Measurements from ENCODE around the gene LCE7A. TPM values are rescaled to one million over a fixed set of nuclear protein-coding genes. Genes with fewer than 3 reads are reported as not detected.

Gene LCE7A
- total and polyA plus RNA-seq, 7 experiments from 2014 or later = not detected

DNA sequence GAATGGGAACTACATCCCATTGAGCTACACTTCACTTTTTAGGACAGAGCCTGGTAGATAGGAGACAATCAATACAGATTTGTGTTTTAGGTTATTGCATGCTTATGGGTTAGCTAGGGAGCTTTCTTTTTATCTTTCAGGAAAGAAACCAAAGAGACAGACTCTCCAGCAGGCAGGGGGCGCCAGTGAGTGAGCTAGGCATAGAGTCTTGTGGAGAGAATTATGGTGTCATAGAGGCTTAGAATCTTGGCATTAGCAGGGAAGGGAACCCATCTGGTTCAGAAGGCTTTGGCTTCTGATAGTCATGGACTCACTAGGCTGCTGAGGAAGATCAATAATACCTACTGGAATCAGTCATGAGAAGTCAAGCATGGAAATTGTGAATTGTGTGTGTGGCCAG, 18.2 kb downstream of the LCE7A start, which contains the start of gene SMCP:
SMCP (plus strand) TSS at position 281 of the 400 bp plus-strand sequence. CDS start 6,101 bp downstream, outside the sequence.
- Histone ChIP-seq H3K4me1 (ENCODE audit: control insufficient read depth in 2 of 2, insufficient read depth in 2 of 2, low read length in 2 of 2) (no peaks in the 10 kb centered on the region), H3K9me3 (ENCODE audit: control insufficient read depth in 2 of 3, low read length in 3 of 3) (no peaks in the 10 kb centered on the region), H3K27me3 (ENCODE audit: control insufficient read depth in 2 of 2, insufficient read depth in 2 of 2, low read length in 2 of 2) (no peaks in the 10 kb centered on the region), H3K27ac (ENCODE audit: low read depth, low read length) (no peak within 1 kb of the TSS), H3K4me3 (ENCODE audit: low read length) (no peak within 1 kb of the TSS), H3K36me3 (ENCODE audit: control insufficient read depth in 2 of 3, insufficient read depth in 3 of 3, low read length in 3 of 3) (no peaks in the 10 kb centered on the region)
- H3K27me3 Mint-ChIP-seq = peaks cover 0 to 37% (median 14%) of the 10 kb centered on the region in 5 donors
- H3K9me3 Mint-ChIP-seq = peaks cover 0 to 5% (median 0%) of the 10 kb centered on the region in 11 donors
- H3K36me3 Mint-ChIP-seq = no peaks in the 10 kb centered on the region
- no peak within 1 kb of the TSS for H3K27ac Mint-ChIP-seq
- ChIA-PET CTCF (no interaction called here), POLR2A (no interaction called here)
- no peak for DNase-seq
- intact Hi-C loops (cut with micrococcal nuclease) = no loop called here
- no peak for ATAC-seq
- H3K4me3 Mint-ChIP-seq = no peak within 1 kb of the TSS
- peaks cover 0 to 4% (median 0%) of the 10 kb centered on the region in 7 donors for H3K4me1 Mint-ChIP-seq

DNA sequence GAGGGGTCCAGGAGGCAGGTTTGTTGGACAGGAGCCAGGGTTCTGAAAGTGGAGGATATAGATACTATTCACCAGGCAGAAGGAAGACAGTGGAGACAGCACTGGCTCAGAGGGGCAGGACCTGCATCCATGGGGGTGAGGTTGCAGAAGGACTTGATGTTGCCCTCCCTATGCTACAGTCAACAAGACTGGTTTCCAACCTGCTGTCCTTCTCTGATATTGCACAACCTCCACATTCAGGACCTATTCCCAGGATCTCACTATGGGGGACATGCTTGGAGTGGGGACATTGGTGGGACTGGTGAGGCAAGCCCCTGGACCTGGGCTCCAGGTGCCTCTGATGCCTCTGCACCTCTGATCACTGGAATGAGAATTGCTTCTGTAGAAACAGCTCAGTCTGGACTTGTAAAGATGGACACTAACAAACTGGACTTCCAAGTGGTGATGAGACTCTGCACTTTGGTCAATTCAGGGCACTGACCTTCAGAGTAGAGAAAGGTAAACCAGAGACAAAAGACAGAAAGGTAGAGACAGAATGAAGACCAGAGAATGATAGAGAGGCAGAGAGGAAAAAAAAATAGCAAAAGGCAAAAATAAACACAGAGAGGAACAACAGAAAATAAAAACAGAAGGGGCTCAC, 19.9 kb downstream of the LCE7A start:
- H3K4me3 Mint-ChIP-seq = no peak overlapping the region
- intact Hi-C loops (cut with micrococcal nuclease) = no loop called here
- no peak for DNase-seq
- H3K9me3 Mint-ChIP-seq = peaks cover 0 to 5% (median 0%) of the 10 kb centered on the region in 11 donors
- H3K4me1 Mint-ChIP-seq = peaks cover 0 to 4% (median 0%) of the 10 kb centered on the region in 7 donors
- no peaks in the 10 kb centered on the region for H3K27me3 ChIP-seq (ENCODE audit: control insufficient read depth in 2 of 2, insufficient read depth in 2 of 2, low read length in 2 of 2)
- no peaks in the 10 kb centered on the region for H3K36me3 ChIP-seq (ENCODE audit: control insufficient read depth in 2 of 3, insufficient read depth in 3 of 3, low read length in 3 of 3)
- no peaks in the 10 kb centered on the region for H3K4me1 ChIP-seq (ENCODE audit: control insufficient read depth in 2 of 2, insufficient read depth in 2 of 2, low read length in 2 of 2)
- no peak overlapping the region for H3K27ac ChIP-seq (ENCODE audit: low read depth, low read length)
- H3K27me3 Mint-ChIP-seq = peaks cover 4 to 28% (median 14%) of the 10 kb centered on the region in 5 donors
- no peak overlapping the region for H3K4me3 ChIP-seq (ENCODE audit: low read length)
- POLR2A ChIA-PET = no interaction called here
- CTCF ChIA-PET = no interaction called here
- no peak for ATAC-seq
- H3K27ac Mint-ChIP-seq = no peak overlapping the region
- H3K9me3 ChIP-seq (ENCODE audit: control insufficient read depth in 2 of 3, low read length in 3 of 3) = no peaks in the 10 kb centered on the region
- H3K36me3 Mint-ChIP-seq = no peaks in the 10 kb centered on the region

DNA sequence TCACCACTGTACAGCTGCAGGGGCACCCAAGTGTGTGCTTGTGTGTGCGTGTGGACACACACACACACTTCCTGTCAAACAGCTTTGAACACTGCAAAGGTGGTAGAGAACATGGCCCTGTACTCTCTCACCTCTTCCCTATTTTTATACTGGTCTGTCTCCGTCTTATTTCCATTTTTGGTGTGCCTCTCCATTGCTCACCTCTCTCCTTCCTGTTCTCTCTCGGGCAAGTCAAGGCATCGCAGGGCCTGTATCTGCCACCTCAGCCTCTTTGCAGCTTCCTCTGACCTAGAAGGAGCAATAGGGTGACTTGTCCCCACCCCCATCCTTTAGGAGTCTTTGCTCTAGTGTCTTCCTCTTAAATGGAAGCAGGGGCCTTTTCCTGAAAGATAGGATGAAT, 20.5 kb downstream of the LCE7A start:
- Mint-ChIP-seq H3K9me3 (peaks cover 0 to 5% (median 0%) of the 10 kb centered on the region in 11 donors), H3K27ac (no peak overlapping the region), H3K4me3 (no peak overlapping the region), H3K36me3 (no peaks in the 10 kb centered on the region), H3K27me3 (peaks cover 4 to 28% (median 11%) of the 10 kb centered on the region in 5 donors), H3K4me1 (peaks cover 0 to 4% (median 0%) of the 10 kb centered on the region in 7 donors)
- no peak for ATAC-seq
- H3K9me3 ChIP-seq (ENCODE audit: control insufficient read depth in 2 of 3, low read length in 3 of 3) = no peaks in the 10 kb centered on the region
- intact Hi-C loops (cut with micrococcal nuclease) = no loop called here
- CTCF ChIA-PET = no interaction called here
- no peak overlapping the region for H3K27ac ChIP-seq (ENCODE audit: low read depth, low read length)
- H3K27me3 ChIP-seq (ENCODE audit: control insufficient read depth in 2 of 2, insufficient read depth in 2 of 2, low read length in 2 of 2) = no peaks in the 10 kb centered on the region
- no peak overlapping the region for H3K4me3 ChIP-seq (ENCODE audit: low read length)
- no peaks in the 10 kb centered on the region for H3K36me3 ChIP-seq (ENCODE audit: control insufficient read depth in 2 of 3, insufficient read depth in 3 of 3, low read length in 3 of 3)
- DNase-seq = no peak
- POLR2A ChIA-PET = no interaction called here
- H3K4me1 ChIP-seq (ENCODE audit: control insufficient read depth in 2 of 2, insufficient read depth in 2 of 2, low read length in 2 of 2) = no peaks in the 10 kb centered on the region

DNA sequence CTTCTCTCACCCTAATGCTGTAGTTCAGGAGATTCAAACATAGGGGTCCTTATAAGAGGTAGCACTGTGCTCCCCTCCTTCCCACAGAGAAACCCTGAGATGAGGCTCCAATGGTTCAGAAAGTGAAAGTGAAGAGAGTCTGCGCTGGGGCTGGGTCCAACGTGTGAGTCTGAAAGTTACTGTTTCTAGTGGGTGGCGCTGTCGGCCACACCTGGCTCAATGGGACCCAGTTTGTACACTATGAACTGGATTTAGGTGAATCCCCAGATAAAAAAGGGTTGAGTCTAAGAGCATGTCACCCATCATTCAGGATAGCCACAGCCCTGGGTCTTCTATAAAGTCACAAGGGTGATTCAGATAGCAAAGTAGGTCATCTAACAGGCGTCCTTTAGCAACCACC, 21.1 kb downstream of the LCE7A start:
- Mint-ChIP-seq H3K4me1 (peaks cover 0 to 4% (median 0%) of the 10 kb centered on the region in 7 donors), H3K36me3 (no peaks in the 10 kb centered on the region), H3K4me3 (no peak overlapping the region), H3K27me3 (peaks cover 4 to 28% (median 11%) of the 10 kb centered on the region in 5 donors), H3K9me3 (peaks cover 0 to 5% (median 0%) of the 10 kb centered on the region in 11 donors), H3K27ac (no peak overlapping the region)
- no peaks in the 10 kb centered on the region for H3K9me3 ChIP-seq (ENCODE audit: control insufficient read depth in 2 of 3, low read length in 3 of 3)
- ChIA-PET POLR2A (no interaction called here), CTCF (no interaction called here)
- no peak overlapping the region for H3K4me3 ChIP-seq (ENCODE audit: low read length)
- H3K4me1 ChIP-seq (ENCODE audit: control insufficient read depth in 2 of 2, insufficient read depth in 2 of 2, low read length in 2 of 2) = no peaks in the 10 kb centered on the region
- no peak for ATAC-seq
- H3K27ac ChIP-seq (ENCODE audit: low read depth, low read length) = no peak overlapping the region
- intact Hi-C loops (cut with micrococcal nuclease) = no loop called here
- DNase-seq = no peak
- H3K36me3 ChIP-seq (ENCODE audit: control insufficient read depth in 2 of 3, insufficient read depth in 3 of 3, low read length in 3 of 3) = no peaks in the 10 kb centered on the region
- H3K27me3 ChIP-seq (ENCODE audit: control insufficient read depth in 2 of 2, insufficient read depth in 2 of 2, low read length in 2 of 2) = no peaks in the 10 kb centered on the region

DNA sequence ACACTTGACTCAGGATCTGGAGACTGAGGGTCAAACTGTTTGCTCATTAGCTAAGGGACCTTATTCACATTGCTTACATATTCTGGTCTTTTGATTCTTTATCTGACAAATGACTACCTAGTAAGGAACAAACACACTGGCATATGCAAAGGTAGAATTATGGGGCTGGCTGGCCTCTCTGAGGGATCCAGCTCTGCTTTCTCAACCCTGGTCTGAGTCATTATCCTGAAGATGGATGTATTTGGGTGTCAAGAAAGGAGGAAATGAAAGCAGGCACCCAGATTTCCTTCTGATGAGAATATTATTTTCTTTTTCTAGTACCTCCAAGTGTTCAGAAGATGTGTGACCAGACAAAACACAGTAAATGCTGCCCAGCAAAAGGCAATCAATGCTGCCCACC, 24.3 kb downstream of the LCE7A start:
- H3K36me3 Mint-ChIP-seq = no peaks in the 10 kb centered on the region
- ATAC-seq = no peak
- POLR2A ChIA-PET = no interaction called here
- H3K4me3 Mint-ChIP-seq = no peak overlapping the region
- H3K27me3 Mint-ChIP-seq = peaks cover 7 to 19% (median 11%) of the 10 kb centered on the region in 5 donors
- Histone ChIP-seq H3K4me1 (ENCODE audit: control insufficient read depth in 2 of 2, insufficient read depth in 2 of 2, low read length in 2 of 2) (no peaks in the 10 kb centered on the region), H3K4me3 (ENCODE audit: low read length) (no peak overlapping the region), H3K27me3 (ENCODE audit: control insufficient read depth in 2 of 2, insufficient read depth in 2 of 2, low read length in 2 of 2) (no peaks in the 10 kb centered on the region), H3K36me3 (ENCODE audit: control insufficient read depth in 2 of 3, insufficient read depth in 3 of 3, low read length in 3 of 3) (no peaks in the 10 kb centered on the region), H3K9me3 (ENCODE audit: control insufficient read depth in 2 of 3, low read length in 3 of 3) (no peaks in the 10 kb centered on the region), H3K27ac (ENCODE audit: low read depth, low read length) (no peak overlapping the region)
- no peak for DNase-seq
- intact Hi-C loops (cut with micrococcal nuclease) = no loop called here
- no peak overlapping the region for H3K27ac Mint-ChIP-seq
- H3K9me3 Mint-ChIP-seq = peaks cover 0 to 2% (median 0%) of the 10 kb centered on the region in 11 donors
- CTCF ChIA-PET = no interaction called here
- H3K4me1 Mint-ChIP-seq = peaks cover 0 to 4% (median 0%) of the 10 kb centered on the region in 7 donors

DNA sequence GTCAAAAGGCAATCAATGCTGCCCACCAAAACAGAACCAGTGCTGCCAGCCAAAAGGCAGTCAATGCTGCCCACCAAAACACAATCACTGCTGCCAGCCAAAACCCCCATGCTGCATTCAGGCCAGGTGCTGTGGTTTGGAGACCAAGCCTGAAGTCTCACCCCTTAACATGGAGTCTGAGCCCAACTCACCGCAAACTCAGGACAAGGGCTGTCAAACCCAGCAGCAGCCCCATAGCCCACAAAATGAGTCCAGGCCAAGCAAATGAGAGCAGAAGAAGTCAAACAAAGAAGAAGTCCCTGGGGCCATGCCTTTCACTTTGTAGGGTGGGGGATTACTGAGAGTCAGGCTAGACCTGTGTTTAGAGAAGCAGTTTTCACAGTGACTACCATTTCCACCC, 24.7 kb downstream of the LCE7A start:
- Mint-ChIP-seq H3K4me3 (no peak overlapping the region), H3K27me3 (peaks cover 9 to 19% (median 11%) of the 10 kb centered on the region in 5 donors), H3K27ac (no peak overlapping the region), H3K4me1 (peaks cover 0 to 4% (median 0%) of the 10 kb centered on the region in 7 donors), H3K36me3 (no peaks in the 10 kb centered on the region), H3K9me3 (peaks cover 0 to 2% (median 0%) of the 10 kb centered on the region in 11 donors)
- no peaks in the 10 kb centered on the region for H3K27me3 ChIP-seq (ENCODE audit: control insufficient read depth in 2 of 2, insufficient read depth in 2 of 2, low read length in 2 of 2)
- H3K4me3 ChIP-seq (ENCODE audit: low read length) = no peak overlapping the region
- H3K4me1 ChIP-seq (ENCODE audit: control insufficient read depth in 2 of 2, insufficient read depth in 2 of 2, low read length in 2 of 2) = no peaks in the 10 kb centered on the region
- H3K27ac ChIP-seq (ENCODE audit: low read depth, low read length) = no peak overlapping the region
- POLR2A ChIA-PET = no interaction called here
- intact Hi-C loops (cut with micrococcal nuclease) = no loop called here
- H3K36me3 ChIP-seq (ENCODE audit: control insufficient read depth in 2 of 3, insufficient read depth in 3 of 3, low read length in 3 of 3) = no peaks in the 10 kb centered on the region
- ATAC-seq = no peak
- CTCF ChIA-PET = no interaction called here
- no peaks in the 10 kb centered on the region for H3K9me3 ChIP-seq (ENCODE audit: control insufficient read depth in 2 of 3, low read length in 3 of 3)
- DNase-seq = no peak

DNA sequence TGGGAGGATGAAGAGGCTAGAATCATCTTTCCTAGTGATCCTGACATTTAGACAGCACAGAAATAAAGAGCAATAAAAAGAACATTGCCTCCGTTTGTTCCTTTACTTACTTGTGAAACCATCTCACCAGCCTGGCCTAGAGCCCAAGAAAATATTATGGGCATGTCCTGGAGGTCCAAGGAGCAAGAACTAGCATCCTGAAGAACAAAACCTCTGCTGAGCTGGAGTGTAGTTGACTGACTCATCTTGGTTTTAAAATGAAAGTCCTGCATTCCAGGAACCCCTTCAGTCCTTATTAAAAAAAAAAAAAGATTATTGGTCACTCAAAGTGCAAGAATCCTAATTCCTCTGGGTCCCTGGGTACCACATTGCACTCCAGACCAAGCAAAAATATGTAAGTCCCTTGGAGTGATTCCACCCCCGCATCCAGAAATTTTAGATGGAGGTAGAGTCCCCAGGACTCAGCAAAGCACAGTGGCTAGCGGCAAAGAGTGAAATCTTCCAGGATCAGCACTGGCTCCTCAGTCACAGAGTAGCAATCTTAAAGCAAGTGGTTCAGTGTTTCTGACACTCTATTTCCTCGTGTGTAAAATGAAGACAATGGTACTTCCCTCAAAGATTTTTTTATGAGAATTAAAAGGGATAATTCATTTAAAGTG, 25.3 kb downstream of the LCE7A start:
- no peak overlapping the region for H3K27ac Mint-ChIP-seq
- no peak for DNase-seq
- H3K4me3 Mint-ChIP-seq = no peak overlapping the region
- intact Hi-C loops (cut with micrococcal nuclease) = no loop called here
- no peak for ATAC-seq
- no peaks in the 10 kb centered on the region for H3K4me1 ChIP-seq (ENCODE audit: control insufficient read depth in 2 of 2, insufficient read depth in 2 of 2, low read length in 2 of 2)
- H3K27me3 ChIP-seq (ENCODE audit: control insufficient read depth in 2 of 2, insufficient read depth in 2 of 2, low read length in 2 of 2) = no peaks in the 10 kb centered on the region
- H3K4me3 ChIP-seq (ENCODE audit: low read length) = no peak overlapping the region
- no peaks in the 10 kb centered on the region for H3K36me3 ChIP-seq (ENCODE audit: control insufficient read depth in 2 of 3, insufficient read depth in 3 of 3, low read length in 3 of 3)
- H3K9me3 ChIP-seq (ENCODE audit: control insufficient read depth in 2 of 3, low read length in 3 of 3) = no peaks in the 10 kb centered on the region
- H3K27me3 Mint-ChIP-seq = peaks cover 8 to 24% (median 13%) of the 10 kb centered on the region in 5 donors
- CTCF ChIA-PET = no interaction called here
- peaks cover 0 to 4% (median 0%) of the 10 kb centered on the region in 7 donors for H3K4me1 Mint-ChIP-seq
- no peaks in the 10 kb centered on the region for H3K36me3 Mint-ChIP-seq
- H3K27ac ChIP-seq (ENCODE audit: low read depth, low read length) = no peak overlapping the region
- POLR2A ChIA-PET = no interaction called here
- peaks cover 0 to 5% (median 0%) of the 10 kb centered on the region in 11 donors for H3K9me3 Mint-ChIP-seq
